ENCODE results near the gene VAMP4.

DNA sequence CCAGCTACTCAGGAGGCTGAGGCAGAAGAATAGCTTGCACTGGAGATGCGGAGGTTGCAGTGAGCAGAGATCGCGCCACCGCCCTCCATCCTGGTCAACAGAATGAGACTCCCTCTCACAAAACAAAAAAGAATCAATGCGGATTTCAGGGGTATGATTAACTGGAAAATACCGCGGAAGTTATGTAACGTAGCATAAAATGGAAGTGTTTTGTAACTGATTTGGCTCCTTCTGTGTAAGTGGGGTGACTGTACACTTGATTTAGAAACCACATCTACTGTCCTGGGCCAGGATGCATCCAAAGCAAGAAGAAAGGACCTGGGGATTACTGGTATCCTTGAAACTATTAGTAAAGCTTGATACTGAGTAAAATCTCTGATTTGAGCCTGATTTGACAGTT is 3.1 kb upstream of the VAMP4 start:
- TF ChIP-seq, protein P1, sequence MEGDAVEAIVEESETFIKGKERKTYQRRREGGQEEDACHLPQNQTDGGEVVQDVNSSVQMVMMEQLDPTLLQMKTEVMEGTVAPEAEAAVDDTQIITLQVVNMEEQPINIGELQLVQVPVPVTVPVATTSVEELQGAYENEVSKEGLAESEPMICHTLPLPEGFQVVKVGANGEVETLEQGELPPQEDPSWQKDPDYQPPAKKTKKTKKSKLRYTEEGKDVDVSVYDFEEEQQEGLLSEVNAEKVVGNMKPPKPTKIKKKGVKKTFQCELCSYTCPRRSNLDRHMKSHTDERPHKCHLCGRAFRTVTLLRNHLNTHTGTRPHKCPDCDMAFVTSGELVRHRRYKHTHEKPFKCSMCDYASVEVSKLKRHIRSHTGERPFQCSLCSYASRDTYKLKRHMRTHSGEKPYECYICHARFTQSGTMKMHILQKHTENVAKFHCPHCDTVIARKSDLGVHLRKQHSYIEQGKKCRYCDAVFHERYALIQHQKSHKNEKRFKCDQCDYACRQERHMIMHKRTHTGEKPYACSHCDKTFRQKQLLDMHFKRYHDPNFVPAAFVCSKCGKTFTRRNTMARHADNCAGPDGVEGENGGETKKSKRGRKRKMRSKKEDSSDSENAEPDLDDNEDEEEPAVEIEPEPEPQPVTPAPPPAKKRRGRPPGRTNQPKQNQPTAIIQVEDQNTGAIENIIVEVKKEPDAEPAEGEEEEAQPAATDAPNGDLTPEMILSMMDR (IDR thresholded peaks at IDR 0.05), result no peak
- TF ChIP-seq POLR2AphosphoS5 (IDR thresholded peaks at IDR 0.05), result no peak

All from transverse colon (tissue), 4 donors.